GM19324 (cell line): ENCODE results near the gene CDC42EP2.
"Not testable (repeated sequence)": the region's sequence is repeated elsewhere in the genome, so short reads cannot be mapped to it uniquely, and the experiment has no call there.

Experiments
- ATAC-seq: cut with Tn5 transposase; IDR thresholded peaks from one replicate; pipeline ENCODE4 v1.9.1; 2021; ENCODE audit warnings: mild to moderate bottlenecking, moderate library complexity; ENCODE audit not compliant: unreplicated experiment, low FRiP score

CDC42EP2 gene

GRCh38 chr11:65316227-65317024 is 1.8 kb downstream of the CDC42EP2 start:
- ATAC-seq: no peak

- no peak for ATAC-seq
Measured at GRCh38 chr11:65317025-65317786, 2.5 kb downstream of the CDC42EP2 start.

- ATAC-seq: no peak
Measured at GRCh38 chr11:65320386-65321075, 5.9 kb downstream of the CDC42EP2 start.

GRCh38 chr11:65321076-65321475 is 6.4 kb downstream of the CDC42EP2 start:
- no peak for ATAC-seq

- ATAC-seq: no peak
Measured at GRCh38 chr11:65321828-65322485, 7.3 kb downstream of the CDC42EP2 start.

- no peak for ATAC-seq
Measured at GRCh38 chr11:65323813-65324212, 9.1 kb downstream of the CDC42EP2 start.

GRCh38 chr11:65325435-65325834 is 10.8 kb downstream of the CDC42EP2 start:
- ATAC-seq: no peak

- no peak for ATAC-seq
Measured at GRCh38 chr11:65327021-65327420, 12.4 kb downstream of the CDC42EP2 start.

- no peak for ATAC-seq
Measured at GRCh38 chr11:65329478-65329877, 14.8 kb downstream of the CDC42EP2 start.

- ATAC-seq: no peak
Measured at GRCh38 chr11:65329944-65330403, 15.3 kb downstream of the CDC42EP2 start.

GRCh38 chr11:65330544-65330943 is 15.9 kb downstream of the CDC42EP2 start:
- no peak for ATAC-seq

GRCh38 chr11:65332591-65332990 is 17.9 kb downstream of the CDC42EP2 start:
- not testable (repeated sequence) for ATAC-seq

- no peak for ATAC-seq
Measured at GRCh38 chr11:65334696-65335295, 20.1 kb downstream of the CDC42EP2 start.

- ATAC-seq: no peak
Measured at GRCh38 chr11:65338676-65339075, 24.0 kb downstream of the CDC42EP2 start.

- ATAC-seq: no peak
Measured at GRCh38 chr11:65340226-65340625, 25.6 kb downstream of the CDC42EP2 start.

- ATAC-seq: no peak
Measured at GRCh38 chr11:65341856-65342255, 27.2 kb downstream of the CDC42EP2 start.

GRCh38 chr11:65351511-65351910 is 36.8 kb downstream of the CDC42EP2 start:
- ATAC-seq: no peak

GRCh38 chr11:65352783-65353182 is 38.1 kb downstream of the CDC42EP2 start:
- ATAC-seq: no peak

GRCh38 chr11:65353376-65353775 is 38.7 kb downstream of the CDC42EP2 start:
- ATAC-seq: no peak

GRCh38 chr11:65353900-65354264 is 39.2 kb downstream of the CDC42EP2 start:
- no peak for ATAC-seq
